Effector memory CD4-positive, alpha-beta T cell (primary cell): ENCODE measurements around the gene KDM2A.

Experiments used
- DNase-seq, 3 donors: peaks; one replicate each; pipeline ENCODE4 v3.0.0-alpha.2; 2020
- H3K27ac ChIP-seq: 2 replicates; pipeline ENCODE4 v1.7.0; 2013; ENCODE audit warnings: mild to moderate bottlenecking, low read length, moderate library complexity; ENCODE audit not compliant: insufficient read depth, poor library complexity, severe bottlenecking
- H3K27me3 ChIP-seq: replicated peaks from 2 replicates; pipeline ENCODE4 v1.7.0; 2013; ENCODE audit warnings: mild to moderate bottlenecking, low read length; ENCODE audit not compliant: insufficient read depth, control insufficient read depth, poor library complexity, severe bottlenecking
- H3K36me3 ChIP-seq: 2 replicates; pipeline ENCODE4 v1.7.0; 2013; ENCODE audit warnings: mild to moderate bottlenecking, low read length, moderate library complexity; ENCODE audit not compliant: control insufficient read depth, insufficient read depth
- H3K4me1 ChIP-seq: 2 replicates; pipeline ENCODE4 v1.7.0; 2013; ENCODE audit warnings: low read length, mild to moderate bottlenecking; ENCODE audit not compliant: control insufficient read depth, insufficient read depth, poor library complexity, severe bottlenecking
- H3K4me3 ChIP-seq: 2 replicates; pipeline ENCODE4 v1.7.0; 2013; ENCODE audit warnings: low read length, low read depth, mild to moderate bottlenecking; ENCODE audit not compliant: insufficient read depth, poor library complexity, severe bottlenecking
- H3K9me3 ChIP-seq: 2 replicates; pipeline ENCODE4 v1.7.0; 2013; ENCODE audit warnings: mild to moderate bottlenecking, low read length, moderate library complexity; ENCODE audit not compliant: control insufficient read depth

The KDM2A gene

GRCh38 chr11:67289226-67289650 is 170.2 kb downstream of the KDM2A start, which contains the start of gene ANKRD13D:
Gene ANKRD13D, plus strand, starts transcription at chr11:67289303. Its CDS starts 158 bp downstream, at chr11:67289461.
- DNase-seq: no peak
- Histone ChIP-seq H3K4me1 (peaks cover 69% of the 10 kb centered on the region), H3K27ac (peak within 1 kb of the TSS; percentile 90), H3K9me3 (no peaks in the 10 kb centered on the region), H3K27me3 (no peaks in the 10 kb centered on the region), H3K36me3 (peaks cover 46% of the 10 kb centered on the region), H3K4me3 (peak within 1 kb of the TSS; percentile 84)

GRCh38 chr11:67289651-67290479 is 170.8 kb downstream of the KDM2A start:
- H3K36me3 ChIP-seq: peaks cover 43% of the 10 kb centered on the region
- no peaks in the 10 kb centered on the region for H3K9me3 ChIP-seq
- H3K4me1 ChIP-seq: peaks cover 67% of the 10 kb centered on the region
- peak overlapping the region; percentile 90 for H3K27ac ChIP-seq
- no peaks in the 10 kb centered on the region for H3K27me3 ChIP-seq
- DNase-seq: no peak
- peak overlapping the region; percentile 58 for H3K4me3 ChIP-seq

- no peak for DNase-seq
- Histone ChIP-seq H3K27ac (peak overlapping the region; percentile 90), H3K27me3 (no peaks in the 10 kb centered on the region), H3K4me3 (no peak overlapping the region), H3K36me3 (peaks cover 40% of the 10 kb centered on the region), H3K9me3 (peaks cover 3% of the 10 kb centered on the region), H3K4me1 (peaks cover 58% of the 10 kb centered on the region)
Observed at GRCh38 chr11:67290801-67291200, 171.7 kb downstream of the KDM2A start.

GRCh38 chr11:67291481-67292381 is 172.7 kb downstream of the KDM2A start:
- peaks cover 49% of the 10 kb centered on the region for H3K4me1 ChIP-seq
- DNase-seq: no peak
- no peaks in the 10 kb centered on the region for H3K27me3 ChIP-seq
- H3K9me3 ChIP-seq: peaks cover 8% of the 10 kb centered on the region
- H3K27ac ChIP-seq: peak overlapping the region; percentile 30
- H3K4me3 ChIP-seq: no peak overlapping the region
- H3K36me3 ChIP-seq: peaks cover 38% of the 10 kb centered on the region

- Histone ChIP-seq H3K9me3 (peaks cover 8% of the 10 kb centered on the region), H3K27me3 (no peaks in the 10 kb centered on the region), H3K4me1 (peaks cover 40% of the 10 kb centered on the region), H3K27ac (peak overlapping the region; percentile 30), H3K4me3 (no peak overlapping the region), H3K36me3 (peaks cover 40% of the 10 kb centered on the region)
- no peak for DNase-seq
Observed at GRCh38 chr11:67292671-67293070, 173.6 kb downstream of the KDM2A start.

GRCh38 chr11:67293090-67293489 is 174.0 kb downstream of the KDM2A start:
- no peak overlapping the region for H3K4me3 ChIP-seq
- DNase-seq: no peak
- H3K27me3 ChIP-seq: no peaks in the 10 kb centered on the region
- peaks cover 35% of the 10 kb centered on the region for H3K4me1 ChIP-seq
- H3K27ac ChIP-seq: peak overlapping the region; percentile 30
- H3K36me3 ChIP-seq: peaks cover 40% of the 10 kb centered on the region
- H3K9me3 ChIP-seq: peaks cover 8% of the 10 kb centered on the region

GRCh38 chr11:67295846-67296245 is 176.8 kb downstream of the KDM2A start:
- Histone ChIP-seq H3K9me3 (peaks cover 8% of the 10 kb centered on the region), H3K4me1 (peaks cover 15% of the 10 kb centered on the region), H3K27ac (no peak overlapping the region), H3K27me3 (no peaks in the 10 kb centered on the region), H3K4me3 (no peak overlapping the region), H3K36me3 (peaks cover 56% of the 10 kb centered on the region)
- DNase-seq: no peak

GRCh38 chr11:67298786-67299185 is 179.7 kb downstream of the KDM2A start:
- Histone ChIP-seq H3K9me3 (peaks cover 8% of the 10 kb centered on the region), H3K4me1 (peaks cover 6% of the 10 kb centered on the region), H3K27ac (no peak overlapping the region), H3K27me3 (no peaks in the 10 kb centered on the region), H3K36me3 (peaks cover 56% of the 10 kb centered on the region), H3K4me3 (no peak overlapping the region)
- no peak for DNase-seq

GRCh38 chr11:67299471-67300191 is 180.6 kb downstream of the KDM2A start:
- DNase-seq: no peak
- no peaks in the 10 kb centered on the region for H3K27me3 ChIP-seq
- peaks cover 8% of the 10 kb centered on the region for H3K9me3 ChIP-seq
- peaks cover 55% of the 10 kb centered on the region for H3K36me3 ChIP-seq
- H3K4me1 ChIP-seq: peaks cover 14% of the 10 kb centered on the region
- no peak overlapping the region for H3K27ac ChIP-seq
- no peak overlapping the region for H3K4me3 ChIP-seq
